Stimulated activated CD8-positive, alpha-beta memory T cell treated with anti-CD3 and anti-CD28 coated beads, Interleukin-7, amount 100 ng/mL, for 24 hours (primary cell): Measurements from ENCODE around the gene REC8.
A peak's percentile ranks its signal among the peaks of the same experiment; 100 is the strongest.

Source experiments
- DNase-seq: peaks from one replicate; pipeline ENCODE4 v3.0.0-alpha.2; 2020; ENCODE audit warnings: low read depth

The REC8 gene

GRCh38 chr14:24159777-24160498, 11.9 kb upstream of the REC8 start:
- no peak for DNase-seq

- DNase-seq: no peak
These were observed 11.4 kb upstream of the REC8 start for GRCh38 chr14:24160499-24160849.

- DNase-seq: peak; percentile 97
These were observed 10.8 kb upstream of the REC8 start, which contains the start of gene IRF9 for GRCh38 chr14:24160850-24161804. Gene IRF9, plus strand, starts transcription at chr14:24161265. Its CDS starts 880 bp downstream, at chr14:24162145.

- DNase-seq: no peak
These were observed 9.8 kb upstream of the REC8 start for GRCh38 chr14:24162093-24162492.

- no peak for DNase-seq
These were observed 7.3 kb upstream of the REC8 start for GRCh38 chr14:24164518-24164991.

GRCh38 chr14:24165785-24166184, 6.1 kb upstream of the REC8 start:
- DNase-seq: no peak

- no peak for DNase-seq
These were observed 4.3 kb upstream of the REC8 start for GRCh38 chr14:24167469-24168114.

- no peak for DNase-seq
These were observed 481 bp downstream of the REC8 start for GRCh38 chr14:24172261-24172860.

- no peak for DNase-seq
These were observed 996 bp downstream of the REC8 start for GRCh38 chr14:24172871-24173281.

- DNase-seq: no peak
These were observed 4.7 kb downstream of the REC8 start for GRCh38 chr14:24176599-24176998.

GRCh38 chr14:24177041-24177825, 5.4 kb downstream of the REC8 start:
- DNase-seq: no peak

- no peak for DNase-seq
These were observed 6.0 kb downstream of the REC8 start for GRCh38 chr14:24177891-24178290.

GRCh38 chr14:24178399-24179178, 6.7 kb downstream of the REC8 start:
- DNase-seq: no peak

- DNase-seq: no peak
These were observed 7.5 kb downstream of the REC8 start for GRCh38 chr14:24179294-24179960.

GRCh38 chr14:24179961-24180796, 8.3 kb downstream of the REC8 start:
- DNase-seq: no peak

- DNase-seq: no peak
These were observed 9.6 kb downstream of the REC8 start for GRCh38 chr14:24181371-24182077.

- DNase-seq: no peak
These were observed 10.4 kb downstream of the REC8 start for GRCh38 chr14:24182110-24182882.
